HepG2 (cell line): ENCODE data around the gene SIVA1. TPM values are rescaled to one million over a fixed set of nuclear protein-coding genes. Genes with fewer than 3 reads are reported as not detected.

ENCODE experiments used
- ATAC-seq: fragments of 200-7000 bp; cut with Tn5 transposase; 3 replicates; pipeline ENCODE4 v1.9.1; 2020; ENCODE audit warnings: mild to moderate bottlenecking, moderate library complexity
- BruUV-seq: library from RNA; stranded (reverse); fragments of 400-500 nt; replicated peaks from 2 replicates; lab custom pipeline; 2021; lab: Mats Ljungman, UMichigan
- CTCF ChIA-PET: fragments of 300-600 bp; formaldehyde crosslinking; extraction: SDS; loops from one replicate; lab custom pipeline; 2021; ENCODE audit warnings: low total read pairs, inconsistent platforms, low intra/inter-chr PET ratio; lab: Yijun Ruan, JAX
- POLR2A ChIA-PET: fragments of 350-600 bp; sonication (Branson Sonifier 250); formaldehyde crosslinking; loops from one replicate; lab custom pipeline; 2020; ENCODE audit warnings: antibody characterized with exemption, inconsistent platforms; lab: Yijun Ruan, JAX
- DNase-seq: peaks from one replicate; pipeline ENCODE4 v3.0.0-alpha.2; 2015; ENCODE audit warnings: low spot score
- FAIRE-seq: peaks from 3 replicates; lab custom pipeline; 2011; peaks lifted over from hg19 to GRCh38; lab: Jason Lieb, UNC
- H2AFZ ChIP-seq: one replicate; pipeline ENCODE4 v1.6.1; 2011; ENCODE audit warnings: low read length, inconsistent platforms
- H3K27ac ChIP-seq: fragments of 300-600 bp; 3 replicates; pipeline ENCODE4 v1.8.0; 2011; ENCODE audit warnings: mixed run types, mild to moderate bottlenecking, mixed read lengths, low read length, inconsistent platforms; ENCODE audit not compliant: insufficient read depth; ENCODE audit errors: extremely low read length
- H3K27me3 ChIP-seq, 2 experiments: fragments of 200-600 bp in 1 of 2; 2 replicates in 1 of 2; 3 replicates in 1 of 2; pipeline versions ENCODE4 v1.6.0 to v1.8.0; 2011; ENCODE audit warnings: low read length in 2 of 2, mild to moderate bottlenecking in 2 of 2, moderate library complexity in 2 of 2, inconsistent platforms in 1 of 2; ENCODE audit not compliant: insufficient read depth in 2 of 2, control insufficient read depth in 1 of 2
- H3K36me3 ChIP-seq, 2 experiments: fragments of 200-600 bp in 1 of 2; replicated peaks in 1 of 2; 2 replicates in 1 of 2; 3 replicates in 1 of 2; pipeline versions ENCODE4 v1.5.1 to v1.8.0; 2011; ENCODE audit warnings: low read length in 2 of 2, inconsistent platforms in 1 of 2; ENCODE audit not compliant: insufficient read depth in 2 of 2, control insufficient read depth in 1 of 2
- H3K4me1 ChIP-seq: 2 replicates; pipeline ENCODE4 v1.5.1; 2012; ENCODE audit warnings: low read length, inconsistent platforms; ENCODE audit not compliant: insufficient read depth
- H3K4me2 ChIP-seq: 2 replicates; pipeline ENCODE4 v1.6.0; 2011; ENCODE audit warnings: low read depth, low read length, inconsistent platforms
- H3K4me3 ChIP-seq, 3 experiments: fragments of 200-600 bp in 1 of 3; sonication (generic), shearing (Covaris generic) in 1 of 3; replicated peaks in 1 of 3; 2 replicates each; pipeline ENCODE4 v1.5.1; 2011 to 2016; ENCODE audit warnings: low read length in 3 of 3, inconsistent platforms in 2 of 3, low read depth in 2 of 3, mild to moderate bottlenecking in 2 of 3, control low read depth in 1 of 3, mixed read lengths in 1 of 3; ENCODE audit not compliant: insufficient read depth in 1 of 3
- H3K79me2 ChIP-seq: one replicate; pipeline ENCODE4 v1.6.1; 2011; ENCODE audit warnings: low read length, inconsistent platforms; ENCODE audit not compliant: insufficient read depth
- H3K9ac ChIP-seq: 2 replicates; pipeline ENCODE4 v1.6.0; 2011; ENCODE audit warnings: mild to moderate bottlenecking, low read depth, low read length, inconsistent platforms; ENCODE audit not compliant: insufficient read depth
- H3K9me3 ChIP-seq: 2 replicates; pipeline ENCODE4 v1.5.1; 2012; ENCODE audit warnings: mild to moderate bottlenecking, low read length
- H4K20me1 ChIP-seq: 2 replicates; pipeline ENCODE4 v1.6.0; 2011; ENCODE audit warnings: inconsistent platforms, mild to moderate bottlenecking, low read length, moderate library complexity; ENCODE audit not compliant: insufficient read depth
- AGO1 ChIP-seq: fragments of 200-400 bp; formaldehyde crosslinking; IDR thresholded peaks from 2 replicates; pipeline ENCODE4 v1.6.1; 2017; ENCODE audit warnings: mild to moderate bottlenecking, low read depth, low read length, moderate library complexity; ENCODE audit not compliant: poor library complexity, severe bottlenecking
- ARID2 ChIP-seq: sonication (generic); formaldehyde crosslinking; IDR thresholded peaks from 2 replicates; pipeline ENCODE4 v1.8.1; 2022; ENCODE audit warnings: mild to moderate bottlenecking, missing genetic modification reagents, borderline replicate concordance
- CBX5 ChIP-seq: sonication (generic); formaldehyde crosslinking; IDR thresholded peaks from 2 replicates; pipeline ENCODE4 v1.4.0; 2020; ENCODE audit warnings: missing genetic modification reagents, borderline replicate concordance
- EEA1 ChIP-seq: sonication (generic); formaldehyde crosslinking; IDR thresholded peaks from 2 replicates; pipeline ENCODE4 v1.5.1; 2020; ENCODE audit warnings: mild to moderate bottlenecking, missing genetic modification reagents, borderline replicate concordance
- EZH2 ChIP-seq: conservative IDR thresholded peaks from 2 replicates; pipeline ENCODE4 v1.6.1; 2012; ENCODE audit warnings: mild to moderate bottlenecking, low read depth, low read length, moderate library complexity
- FOXK1 ChIP-seq: sonication (generic); formaldehyde crosslinking; IDR thresholded peaks from 2 replicates; pipeline ENCODE4 v1.4.0; 2020; ENCODE audit warnings: low read depth, missing genetic modification reagents, borderline replicate concordance
- KDM3A ChIP-seq: IDR thresholded peaks from 2 replicates; pipeline ENCODE4 v1.6.1; 2018; ENCODE audit warnings: low read depth, missing compliant biosample characterization
- MTF2 ChIP-seq: sonication (generic); formaldehyde crosslinking; IDR thresholded peaks from 2 replicates; pipeline ENCODE4 v1.5.0; 2020; ENCODE audit warnings: missing genetic modification reagents, borderline replicate concordance
- RFX1 ChIP-seq: fragments of 450-650 bp; IDR thresholded peaks from 2 replicates; pipeline ENCODE4 v1.6.1; 2017
- RFXAP ChIP-seq: sonication (generic); formaldehyde crosslinking; IDR thresholded peaks from 2 replicates; pipeline ENCODE4 v1.4.0; 2020; ENCODE audit warnings: missing genetic modification reagents, borderline replicate concordance
- SCMH1 ChIP-seq: sonication (generic); formaldehyde crosslinking; IDR thresholded peaks from 2 replicates; pipeline ENCODE4 v1.9.0; 2021; ENCODE audit warnings: missing genetic modification reagents, mild to moderate bottlenecking, borderline replicate concordance
- THAP11 ChIP-seq: IDR thresholded peaks from 2 replicates; pipeline ENCODE4 v1.6.1; 2016; ENCODE audit warnings: missing biosample characterization, missing genetic modification reagents
- ZC3H13 ChIP-seq: sonication (generic); formaldehyde crosslinking; IDR thresholded peaks from 2 replicates; pipeline ENCODE4 v1.8.1; 2023; ENCODE audit warnings: mild to moderate bottlenecking, missing genetic modification reagents, moderate library complexity
- ZNF143 ChIP-seq: sonication (generic); formaldehyde crosslinking; IDR thresholded peaks from 2 replicates; pipeline ENCODE4 v1.4.0; 2020; ENCODE audit warnings: missing genetic modification reagents
- ZNF30 ChIP-seq: sonication (generic); formaldehyde crosslinking; IDR thresholded peaks from 2 replicates; pipeline ENCODE4 v1.5.0; 2020; ENCODE audit warnings: mild to moderate bottlenecking, missing genetic modification reagents
- ZSCAN12 ChIP-seq: sonication (generic); formaldehyde crosslinking; IDR thresholded peaks from 2 replicates; pipeline ENCODE4 v1.9.0; 2021; ENCODE audit warnings: mild to moderate bottlenecking, missing genetic modification reagents
- WGBS: methylation state at CpG from one replicate; pipeline ENCODE4 v1.1.6; 2017; ENCODE audit warnings: low lambda C conversion rate; 5-methylcytosine and 5-hydroxymethylcytosine counted together
- in situ Hi-C: cut with HindIII; loops from 2 replicates; pipeline ENCODE4 v1.10.0; 2017; ENCODE audit warnings: low pct_unique_long_range_greater_than_20kb; ENCODE audit not compliant: extremely low pct_ligation_motif_present
- intact Hi-C: fragments of 100-400 bp; cut with micrococcal nuclease; formaldehyde crosslinking; loops from one replicate; pipeline ENCODE4 v1.10.0; 2022; ENCODE audit not compliant: unreplicated experiment
- polyA plus RNA-seq, 8 experiments: library from polyadenylated mRNA; depleted of rRNA in 3 of 8; stranded (reverse) in 7 of 8; unstranded in 1 of 8; fragments of >200 nt; fragmentation: Illumina TruSeq in 4 of 8; extraction: Trizol in 4 of 8; gene quantifications; 2 replicates each; pipeline versions ENCODE4 v1.2.1 to v1.2.3, GENCODE V29; 2011 to 2016; ENCODE audit warnings: low read depth in 4 of 8, missing spikeins in 1 of 8, mixed read lengths in 1 of 8; ENCODE audit not compliant: insufficient read depth in 1 of 8
- total RNA-seq, 5 experiments: library from RNA; depleted of rRNA; stranded (reverse); fragments of >200 nt; fragmentation: Illumina TruSeq; extraction: Trizol; gene quantifications; 2 replicates each; pipeline ENCODE4 v1.2.3, GENCODE V29; 2016; ENCODE audit warnings: low read depth in 1 of 5
- TF ChIP-seq, protein P1 (sequence below): IDR thresholded peaks from 2 replicates; pipeline ENCODE4 v1.6.1; 2016; ENCODE audit warnings: missing compliant biosample characterization, missing genetic modification reagents, borderline replicate concordance
- TF ChIP-seq, protein P2 (sequence below): sonication (generic); formaldehyde crosslinking; IDR thresholded peaks from 2 replicates; pipeline ENCODE4 v1.5.0; 2020; ENCODE audit warnings: missing genetic modification reagents
- TF ChIP-seq, protein P3 (sequence below): sonication (generic); formaldehyde crosslinking; IDR thresholded peaks from 2 replicates; pipeline ENCODE4 v1.4.0; 2020; ENCODE audit warnings: missing genetic modification reagents

SIVA1 gene
- total and polyA plus RNA-seq, 2 of the 13 experiments (the other 11 are each of a cell fraction or from before 2014, with no cell fraction given): 123 to 186 TPM

DNA sequence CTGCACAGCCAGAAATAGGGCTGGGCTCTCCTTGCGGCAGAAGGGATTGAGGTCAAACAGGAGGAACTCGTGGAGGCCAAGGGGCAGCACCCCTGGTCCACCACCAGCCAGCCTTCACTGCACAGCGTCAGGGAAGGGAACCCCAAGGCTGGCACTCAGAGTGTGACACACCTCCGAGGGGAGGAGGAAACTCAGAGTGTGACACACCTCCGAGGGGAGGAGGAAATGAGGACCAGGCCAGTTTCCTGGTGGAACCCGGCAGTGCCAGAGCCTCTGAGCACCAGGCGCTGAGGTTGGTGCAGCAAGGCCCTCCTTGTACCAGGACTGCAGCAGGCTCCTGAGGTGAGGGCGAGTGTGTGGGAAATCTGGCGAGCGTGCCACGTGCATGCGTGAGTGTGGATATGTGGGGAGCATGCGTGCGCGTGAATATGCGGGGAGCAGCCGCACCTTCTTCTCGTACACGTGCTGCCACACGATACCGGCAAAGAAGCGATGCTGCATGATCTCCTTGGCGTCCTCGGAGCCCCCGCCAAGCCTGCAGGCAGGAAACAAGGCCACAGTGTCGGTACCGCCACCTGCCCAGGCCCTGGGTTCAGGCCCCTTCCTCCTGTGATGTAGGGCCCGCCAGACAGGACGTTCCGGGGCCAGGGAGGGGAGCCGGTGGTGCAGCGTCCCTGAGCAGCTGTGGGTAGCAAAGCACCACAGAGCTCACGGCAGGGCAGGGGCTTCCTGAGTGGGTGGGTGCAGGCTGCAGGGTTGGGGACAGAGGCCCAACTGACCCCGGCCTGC lies 19.2 kb downstream of the SIVA1 start:
- Histone ChIP-seq H3K27me3 (no peaks in the 10 kb centered on the region; a peak in 1 of 5 replicates), H4K20me1 (0 out of 2 replicates have a peak, but pooled peaks cover 3% of the 10 kb centered on the region), H3K9ac (no peak overlapping the region), H3K36me3 (peaks cover 22 to 35% of the 10 kb centered on the region in 2 experiments; a peak in 4 of 5 replicates), H3K27ac (no peak overlapping the region), H2AFZ (no peak overlapping the region), H3K4me3 (no peak overlapping the region), H3K79me2 (peaks cover 12% of the 10 kb centered on the region), H3K4me1 (peaks cover 25% of the 10 kb centered on the region), H3K4me2 (no peak overlapping the region), H3K9me3 (peaks cover 8% of the 10 kb centered on the region)
- WGBS: 92% methylated on average over 19 of the region's 34 CpGs
- FAIRE-seq (no peak), ATAC-seq (no peak), DNase-seq (no peak)
- CTCF ChIA-PET: no interaction called here
- BruUV-seq: no TSS peak
- intact Hi-C loops (no loop called here), in situ Hi-C loops (no loop called here)
- POLR2A ChIA-PET: no interaction called here
- TF ChIP-seq, protein P1, sequence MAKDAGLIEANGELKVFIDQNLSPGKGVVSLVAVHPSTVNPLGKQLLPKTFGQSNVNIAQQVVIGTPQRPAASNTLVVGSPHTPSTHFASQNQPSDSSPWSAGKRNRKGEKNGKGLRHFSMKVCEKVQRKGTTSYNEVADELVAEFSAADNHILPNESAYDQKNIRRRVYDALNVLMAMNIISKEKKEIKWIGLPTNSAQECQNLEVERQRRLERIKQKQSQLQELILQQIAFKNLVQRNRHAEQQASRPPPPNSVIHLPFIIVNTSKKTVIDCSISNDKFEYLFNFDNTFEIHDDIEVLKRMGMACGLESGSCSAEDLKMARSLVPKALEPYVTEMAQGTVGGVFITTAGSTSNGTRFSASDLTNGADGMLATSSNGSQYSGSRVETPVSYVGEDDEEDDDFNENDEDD (CRISPR knock-in tag): no peak
- TF ChIP-seq ZNF30 (CRISPR knock-in tag): no peak
- TF ChIP-seq EEA1: no peak
- TF ChIP-seq ARID2 (CRISPR knock-in tag): no peak
- no peak for TF ChIP-seq FOXK1 (CRISPR knock-in tag)
- peak; percentile 82 for TF ChIP-seq AGO1
- TF ChIP-seq MTF2 (CRISPR knock-in tag): no peak
- no peak for TF ChIP-seq RFXAP
- TF ChIP-seq, protein P2, sequence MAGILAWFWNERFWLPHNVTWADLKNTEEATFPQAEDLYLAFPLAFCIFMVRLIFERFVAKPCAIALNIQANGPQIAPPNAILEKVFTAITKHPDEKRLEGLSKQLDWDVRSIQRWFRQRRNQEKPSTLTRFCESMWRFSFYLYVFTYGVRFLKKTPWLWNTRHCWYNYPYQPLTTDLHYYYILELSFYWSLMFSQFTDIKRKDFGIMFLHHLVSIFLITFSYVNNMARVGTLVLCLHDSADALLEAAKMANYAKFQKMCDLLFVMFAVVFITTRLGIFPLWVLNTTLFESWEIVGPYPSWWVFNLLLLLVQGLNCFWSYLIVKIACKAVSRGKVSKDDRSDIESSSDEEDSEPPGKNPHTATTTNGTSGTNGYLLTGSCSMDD (CRISPR knock-in tag): no peak
- TF ChIP-seq SCMH1: no peak
- TF ChIP-seq, protein P3, sequence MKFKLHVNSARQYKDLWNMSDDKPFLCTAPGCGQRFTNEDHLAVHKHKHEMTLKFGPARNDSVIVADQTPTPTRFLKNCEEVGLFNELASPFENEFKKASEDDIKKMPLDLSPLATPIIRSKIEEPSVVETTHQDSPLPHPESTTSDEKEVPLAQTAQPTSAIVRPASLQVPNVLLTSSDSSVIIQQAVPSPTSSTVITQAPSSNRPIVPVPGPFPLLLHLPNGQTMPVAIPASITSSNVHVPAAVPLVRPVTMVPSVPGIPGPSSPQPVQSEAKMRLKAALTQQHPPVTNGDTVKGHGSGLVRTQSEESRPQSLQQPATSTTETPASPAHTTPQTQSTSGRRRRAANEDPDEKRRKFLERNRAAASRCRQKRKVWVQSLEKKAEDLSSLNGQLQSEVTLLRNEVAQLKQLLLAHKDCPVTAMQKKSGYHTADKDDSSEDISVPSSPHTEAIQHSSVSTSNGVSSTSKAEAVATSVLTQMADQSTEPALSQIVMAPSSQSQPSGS: no peak
- no peak for TF ChIP-seq CBX5 (CRISPR knock-in tag)
- TF ChIP-seq EZH2: no peak
- TF ChIP-seq THAP11: no peak
- no peak for TF ChIP-seq KDM3A (CRISPR knock-in tag)
- no peak for TF ChIP-seq ZSCAN12
- no peak for TF ChIP-seq RFX1
- no peak for TF ChIP-seq ZNF143 (CRISPR knock-in tag)
- TF ChIP-seq ZC3H13 (CRISPR knock-in tag): 0 out of 2 replicates have a peak, but pooled peaks have one; percentile 0
